CD4-positive, alpha-beta memory T cell (primary cell): ENCODE data around the gene ARMH3. TPM values are rescaled to one million over a fixed set of nuclear protein-coding genes. Genes with fewer than 3 reads are reported as not detected.
A peak's percentile ranks its signal among the peaks of the same experiment; 100 is the strongest.

Experiments used
- CTCF ChIA-PET: fragments of 350-600 bp; sonication (Branson Sonifier 250); formaldehyde crosslinking; loops from one replicate; lab custom pipeline; 2021; ENCODE audit warnings: inconsistent platforms; ENCODE audit not compliant: partially characterized antibody; lab: Charles Lee
- POLR2A ChIA-PET: fragments of 350-600 bp; sonication (Branson Sonifier 250); formaldehyde crosslinking; loops from one replicate; lab custom pipeline; 2021; ENCODE audit not compliant: partially characterized antibody; lab: Charles Lee
- DNase-seq, 5 donors: peaks; one replicate each; pipeline versions ENCODE4 v3.0.0 to v3.0.0-alpha.2; 2020 to 2022; ENCODE audit warnings: mixed read lengths in 1 of 5
- H3K27ac ChIP-seq: one replicate; pipeline ENCODE4 v1.7.0; 2013; ENCODE audit warnings: low read depth, low read length
- H3K27me3 ChIP-seq: 2 replicates; pipeline ENCODE4 v1.7.0; 2013; ENCODE audit warnings: mild to moderate bottlenecking, low read length, moderate library complexity; ENCODE audit not compliant: insufficient read depth
- H3K36me3 ChIP-seq: 2 replicates; pipeline ENCODE4 v1.7.0; 2013; ENCODE audit warnings: mild to moderate bottlenecking, low read length, moderate library complexity; ENCODE audit not compliant: insufficient read depth
- H3K4me1 ChIP-seq: 2 replicates; pipeline ENCODE4 v1.7.0; 2013; ENCODE audit warnings: mild to moderate bottlenecking, low read length, moderate library complexity; ENCODE audit not compliant: insufficient read depth
- H3K4me3 ChIP-seq, 2 donors: one replicate each; pipeline ENCODE4 v1.7.0; 2013; ENCODE audit warnings: low read length in 2 of 2, mild to moderate bottlenecking in 1 of 2
- H3K9me3 ChIP-seq, 2 donors: one replicate each; pipeline ENCODE4 v1.7.0; 2013; ENCODE audit warnings: low read length in 2 of 2, control low read depth in 1 of 2; ENCODE audit not compliant: control insufficient read depth in 1 of 2
- H3K27ac Mint-ChIP-seq, 7 donors: one replicate each; pipeline ENCODE4 v1.8.0; 2020 to 2021; ENCODE audit warnings: mixed read lengths in 7 of 7, mild to moderate bottlenecking in 6 of 7, inconsistent platforms in 3 of 7, moderate library complexity in 3 of 7
- H3K27me3 Mint-ChIP-seq, 2 donors: one replicate each; pipeline ENCODE4 v1.8.0; 2020 to 2021; ENCODE audit warnings: mixed read lengths in 2 of 2
- H3K36me3 Mint-ChIP-seq, 2 donors: one replicate each; pipeline ENCODE4 v1.8.0; 2020 to 2021; ENCODE audit warnings: mixed read lengths in 2 of 2, inconsistent platforms in 1 of 2, mild to moderate bottlenecking in 1 of 2
- H3K4me1 Mint-ChIP-seq, 4 donors: one replicate each; pipeline ENCODE4 v1.8.0; 2020 to 2021; ENCODE audit warnings: mixed read lengths in 4 of 4, mild to moderate bottlenecking in 1 of 4
- H3K4me3 Mint-ChIP-seq, 8 donors: one replicate each; pipeline ENCODE4 v1.8.0; 2020 to 2021; ENCODE audit warnings: mixed read lengths in 8 of 8, mild to moderate bottlenecking in 7 of 8, moderate library complexity in 6 of 8, inconsistent platforms in 3 of 8
- H3K9me3 Mint-ChIP-seq, 8 donors: one replicate each; pipeline ENCODE4 v1.8.0; 2020 to 2021; ENCODE audit warnings: mixed read lengths in 8 of 8, mild to moderate bottlenecking in 5 of 8, inconsistent platforms in 3 of 8, moderate library complexity in 1 of 8
- intact Hi-C: fragments of 100-400 bp; cut with micrococcal nuclease; formaldehyde crosslinking; loops from one replicate; pipeline ENCODE4 v1.15.1; 2023
- polyA plus RNA-seq, 2 donors: library from polyadenylated mRNA; unstranded; fragments of 300-500 nt; fragmentation: Illumina TruSeq; gene quantifications; one replicate each; pipeline ENCODE4 v1.2.3, GENCODE V29; 2021
- total RNA-seq, 2 experiments: library from RNA; stranded (reverse); gene quantifications; one replicate each; pipeline ENCODE4 v1.2.3, GENCODE V29; 2021

Gene ARMH3
- total and polyA plus RNA-seq, 4 experiments from 2014 or later, result 21.9 to 31.8 (median 30.0) TPM

DNA sequence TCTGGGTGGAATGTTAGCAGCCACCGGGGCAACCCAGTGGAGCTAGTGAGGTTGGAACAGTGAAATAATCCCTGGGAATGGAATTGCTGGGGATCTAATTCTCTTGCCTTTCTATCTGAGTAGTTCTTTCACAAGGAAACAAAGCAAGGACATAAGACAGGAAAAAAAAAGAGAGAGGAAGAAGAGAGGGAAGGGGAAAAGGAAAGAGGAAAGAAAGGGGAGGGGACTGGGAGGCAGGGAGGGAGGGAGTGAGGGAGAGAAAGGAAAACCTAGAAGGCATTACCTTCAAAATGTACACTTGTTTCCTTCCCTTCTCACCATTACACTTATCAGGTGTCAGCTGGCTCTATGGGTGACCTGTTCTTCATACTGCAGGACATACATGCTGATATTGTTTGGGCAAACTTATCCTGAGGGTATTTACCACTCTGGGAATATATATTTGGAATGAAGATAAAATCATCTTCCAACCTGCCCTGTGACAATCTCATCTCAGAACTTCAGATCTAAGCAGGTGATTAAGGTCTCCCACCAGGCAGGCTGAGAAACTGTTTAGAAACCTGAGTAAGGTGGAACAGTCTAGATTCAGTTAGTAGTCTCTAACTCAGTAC is 162.4 kb downstream of the ARMH3 start:
- ChIA-PET POLR2A (no interaction called here), CTCF (interaction anchor here (1.5 kb wide), 1 partner anchor 116 kb away, joined by 4 read pairs; no protein-coding TSS in a partner anchor)
- no peak for DNase-seq
- intact Hi-C loops, result no loop called here
- Mint-ChIP-seq H3K27me3 (no peaks in the 10 kb centered on the region), H3K36me3 (peaks cover 1 to 2% of the 10 kb centered on the region in 2 donors), H3K4me3 (no peak overlapping the region), H3K27ac (peak overlapping the region in 2 of 7 donors; percentile 14 to 60), H3K9me3 (no peaks in the 10 kb centered on the region), H3K4me1 (peaks cover 2 to 9% (median 5%) of the 10 kb centered on the region in 4 donors)
- no peak overlapping the region for H3K4me3 ChIP-seq
- no peaks in the 10 kb centered on the region for H3K4me1 ChIP-seq
- H3K36me3 ChIP-seq, result no peaks in the 10 kb centered on the region
- no peaks in the 10 kb centered on the region for H3K9me3 ChIP-seq
- no peaks in the 10 kb centered on the region for H3K27me3 ChIP-seq
- H3K27ac ChIP-seq, result no peak overlapping the region

DNA sequence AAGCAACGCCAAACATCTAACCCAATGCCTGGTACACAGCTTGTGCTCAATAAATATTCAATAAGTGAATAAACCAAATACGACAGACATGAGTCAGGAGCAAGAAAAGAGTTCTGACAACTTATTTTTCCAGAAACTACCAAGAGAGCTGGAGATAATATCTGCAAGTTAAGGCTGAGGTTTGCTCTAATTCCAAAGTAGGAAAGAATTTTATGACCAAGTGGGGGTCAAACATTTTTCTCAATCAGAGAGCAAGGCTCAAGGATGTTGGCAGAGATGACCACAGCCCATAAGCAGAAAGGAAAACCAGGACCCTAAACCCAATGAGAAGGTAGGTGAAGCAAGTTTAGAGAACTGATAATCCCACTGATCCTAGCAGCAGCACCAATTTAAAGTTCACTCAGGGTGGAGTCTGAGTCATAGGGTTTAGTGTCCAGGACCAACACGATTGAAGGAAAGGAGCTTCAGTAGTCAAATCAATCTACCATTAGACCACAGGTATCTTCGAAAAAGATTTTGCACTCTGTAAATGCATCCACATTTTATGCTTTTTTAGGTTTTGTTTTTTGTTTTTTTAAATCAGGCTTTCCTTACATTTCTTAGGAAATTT is 163.1 kb downstream of the ARMH3 start:
- peak overlapping the region in 1 of 7 donors; percentile 61 for H3K27ac Mint-ChIP-seq
- Histone ChIP-seq H3K4me3 (no peak overlapping the region), H3K36me3 (no peaks in the 10 kb centered on the region), H3K27me3 (no peaks in the 10 kb centered on the region), H3K9me3 (no peaks in the 10 kb centered on the region), H3K27ac (no peak overlapping the region), H3K4me1 (no peaks in the 10 kb centered on the region)
- no peak for DNase-seq
- no peak overlapping the region for H3K4me3 Mint-ChIP-seq
- no peaks in the 10 kb centered on the region for H3K27me3 Mint-ChIP-seq
- intact Hi-C loops, result no loop called here
- H3K36me3 Mint-ChIP-seq, result peaks cover 7 to 8% of the 10 kb centered on the region in 2 donors
- CTCF ChIA-PET, result interaction anchor here (1.5 to 6.2 kb wide), 2 partner anchors 117 to 181 kb away, joined by 4 to 48 read pairs; no protein-coding TSS in a partner anchor
- H3K9me3 Mint-ChIP-seq, result no peaks in the 10 kb centered on the region
- POLR2A ChIA-PET, result no interaction called here
- peaks cover 2 to 9% (median 5%) of the 10 kb centered on the region in 4 donors for H3K4me1 Mint-ChIP-seq

DNA sequence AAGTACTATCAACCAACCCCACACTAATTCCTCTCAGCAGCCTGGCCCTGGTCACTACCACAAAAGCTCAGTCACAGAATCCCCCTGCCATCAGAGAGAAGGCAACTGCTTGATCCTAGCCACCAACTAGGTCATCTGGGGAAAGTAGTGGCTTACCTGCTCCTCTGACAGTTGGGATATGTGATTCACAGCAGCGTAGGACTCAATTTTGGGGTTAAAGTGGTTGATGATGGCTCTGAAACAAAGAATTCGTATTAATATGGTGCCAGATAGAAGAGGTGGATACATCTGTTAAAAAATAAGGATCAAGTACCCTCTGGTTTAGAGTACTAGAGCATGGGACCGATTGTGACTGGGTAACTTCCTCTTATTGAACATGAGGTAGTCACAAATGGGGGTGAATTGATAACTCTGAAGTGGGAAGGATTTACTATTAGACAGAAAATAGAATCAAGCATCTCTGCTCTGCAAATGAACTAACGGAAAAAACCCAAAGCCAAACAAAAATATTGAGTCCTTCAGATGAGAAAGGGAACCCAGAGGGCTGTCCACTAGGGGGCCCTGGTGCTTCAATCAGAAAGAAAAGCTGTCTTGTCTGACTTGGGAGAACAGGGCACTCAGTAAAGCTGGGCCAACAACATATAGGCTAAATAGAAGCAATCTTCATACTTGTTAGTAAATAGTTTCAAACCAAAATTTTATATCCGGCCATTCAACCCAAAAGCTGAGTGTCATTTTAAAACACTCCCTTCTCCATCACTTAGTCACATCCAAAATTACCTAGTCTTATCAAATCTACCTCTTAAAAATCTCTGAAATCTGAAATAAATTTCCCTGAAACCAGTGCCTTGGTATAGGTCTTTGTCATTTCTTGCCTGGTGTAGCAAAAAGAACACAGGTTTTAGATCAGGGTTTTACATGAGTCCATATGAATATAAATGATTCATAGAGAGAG is 166.4 kb downstream of the ARMH3 start:
- Histone ChIP-seq H3K36me3 (no peaks in the 10 kb centered on the region), H3K27me3 (no peaks in the 10 kb centered on the region), H3K4me3 (no peak overlapping the region), H3K9me3 (no peaks in the 10 kb centered on the region), H3K27ac (no peak overlapping the region), H3K4me1 (no peaks in the 10 kb centered on the region)
- H3K27ac Mint-ChIP-seq, result peak overlapping the region in 3 of 7 donors; percentile 3 to 5 (median 3)
- H3K36me3 Mint-ChIP-seq, result peaks cover 21 to 23% of the 10 kb centered on the region in 2 donors
- DNase-seq, result peak; percentile 42 to 61 (median 52)
- ChIA-PET CTCF (interaction anchor here (0.7 to 6.2 kb wide), 19 partner anchors 7 to 194 kb away, joined by 3 to 48 read pairs (median 4); no protein-coding TSS in a partner anchor), POLR2A (interaction anchor here (1.0 to 1.2 kb wide), 2 partner anchors 71 to 183 kb away, joined by 3 read pairs; partner anchors contain the start of gene OGA)
- peaks cover 0 to 4% (median under 1%) of the 10 kb centered on the region in 4 donors for H3K4me1 Mint-ChIP-seq
- H3K9me3 Mint-ChIP-seq, result no peaks in the 10 kb centered on the region
- no peaks in the 10 kb centered on the region for H3K27me3 Mint-ChIP-seq
- no peak overlapping the region for H3K4me3 Mint-ChIP-seq
- intact Hi-C loops, result loop anchor here (1.0 to 2.0 kb wide), 3 partner anchors 49 to 184 kb away; no protein-coding TSS in a partner anchor

DNA sequence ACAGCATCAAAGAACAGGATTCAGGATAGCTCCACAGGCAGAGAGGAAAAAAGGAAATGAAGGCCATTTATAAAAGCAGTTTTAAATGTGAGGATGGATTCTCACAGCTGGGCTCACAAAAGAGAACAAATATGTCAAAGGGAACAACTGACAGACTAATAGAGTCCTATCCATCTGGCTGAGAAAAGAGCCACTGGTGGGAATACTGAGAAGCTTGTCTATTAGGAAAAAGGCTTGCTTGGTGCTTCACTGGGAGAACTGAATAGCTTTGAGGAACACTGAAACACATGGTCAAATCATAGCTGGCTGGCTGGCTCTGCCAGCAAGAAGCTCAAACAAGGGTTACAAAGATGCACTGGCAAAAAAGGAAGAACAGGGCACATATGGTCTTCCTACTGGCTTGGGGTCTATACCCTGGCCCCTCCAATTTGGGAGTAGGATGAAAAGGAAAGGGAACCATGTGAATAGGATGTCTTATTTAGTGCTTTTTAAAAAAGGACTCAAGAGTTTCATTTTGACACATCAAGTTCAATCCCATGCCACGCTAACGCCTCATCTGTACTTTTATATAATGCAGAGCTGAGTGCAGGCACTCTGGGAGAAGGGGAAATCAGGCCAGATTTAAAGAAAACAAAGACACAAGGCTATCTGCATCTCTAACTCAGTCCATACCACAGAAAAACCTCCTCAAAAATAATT is 167.6 kb downstream of the ARMH3 start:
- no peaks in the 10 kb centered on the region for H3K9me3 Mint-ChIP-seq
- peaks cover 23 to 24% of the 10 kb centered on the region in 2 donors for H3K36me3 Mint-ChIP-seq
- H3K36me3 ChIP-seq, result no peaks in the 10 kb centered on the region
- H3K4me1 ChIP-seq, result no peaks in the 10 kb centered on the region
- H3K4me3 Mint-ChIP-seq, result no peak overlapping the region
- ChIA-PET CTCF (interaction anchor here (0.8 to 6.2 kb wide), 15 partner anchors 8 to 342 kb away, joined by 3 to 48 read pairs (median 4); no protein-coding TSS in a partner anchor), POLR2A (interaction anchor here (1.0 to 1.1 kb wide), 2 partner anchors 70 to 181 kb away, joined by 3 read pairs; partner anchors contain the start of gene OGA)
- intact Hi-C loops, result loop anchor here (2.0 kb wide), 1 partner anchor 48 kb away; no protein-coding TSS in a partner anchor
- no peak overlapping the region for H3K27ac ChIP-seq
- no peak for DNase-seq
- no peaks in the 10 kb centered on the region for H3K27me3 ChIP-seq
- H3K4me1 Mint-ChIP-seq, result peaks cover 0 to 4% (median under 1%) of the 10 kb centered on the region in 4 donors
- H3K9me3 ChIP-seq, result no peaks in the 10 kb centered on the region
- peak overlapping the region in 2 of 7 donors; percentile 1 to 30 for H3K27ac Mint-ChIP-seq
- no peak overlapping the region for H3K4me3 ChIP-seq
- H3K27me3 Mint-ChIP-seq, result no peaks in the 10 kb centered on the region

DNA sequence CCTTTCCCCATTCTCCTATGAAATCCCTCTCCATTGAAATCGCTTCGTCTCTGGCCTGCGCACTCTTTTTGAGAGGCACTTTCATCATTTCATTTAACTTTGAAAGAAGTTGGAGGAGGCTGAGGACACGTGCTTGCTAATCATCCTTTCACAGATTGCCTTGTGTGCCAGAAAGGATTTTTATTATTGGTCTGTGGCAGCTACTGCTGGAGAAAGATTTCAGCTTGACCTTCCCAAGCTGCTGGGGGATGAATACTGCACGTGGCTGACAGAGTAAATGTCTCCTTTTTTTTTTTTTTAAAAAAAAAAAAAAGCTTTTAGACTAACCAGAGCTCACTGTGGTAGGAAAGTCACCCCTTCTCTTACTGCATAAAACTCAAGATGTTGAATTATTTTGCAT is 168.2 kb downstream of the ARMH3 start:
- no peaks in the 10 kb centered on the region for H3K9me3 ChIP-seq
- CTCF ChIA-PET, result interaction anchor here (0.8 to 6.2 kb wide), 11 partner anchors 8 to 343 kb away, joined by 3 to 48 read pairs (median 5); no protein-coding TSS in a partner anchor
- H3K27me3 ChIP-seq, result no peaks in the 10 kb centered on the region
- DNase-seq, result no peak
- no peaks in the 10 kb centered on the region for H3K36me3 ChIP-seq
- intact Hi-C loops, result loop anchor here (2.0 kb wide), 1 partner anchor 47 kb away; no protein-coding TSS in a partner anchor
- H3K4me1 ChIP-seq, result no peaks in the 10 kb centered on the region
- POLR2A ChIA-PET, result interaction anchor here (1.1 kb wide), 1 partner anchor 182 kb away, joined by 3 read pairs; no protein-coding TSS in a partner anchor
- Mint-ChIP-seq H3K9me3 (no peaks in the 10 kb centered on the region), H3K27me3 (no peaks in the 10 kb centered on the region), H3K27ac (no peak overlapping the region), H3K4me3 (no peak overlapping the region), H3K36me3 (peaks cover 23 to 24% of the 10 kb centered on the region in 2 donors), H3K4me1 (peaks cover 0 to 4% (median under 1%) of the 10 kb centered on the region in 4 donors)
- H3K4me3 ChIP-seq, result no peak overlapping the region
- H3K27ac ChIP-seq, result no peak overlapping the region

DNA sequence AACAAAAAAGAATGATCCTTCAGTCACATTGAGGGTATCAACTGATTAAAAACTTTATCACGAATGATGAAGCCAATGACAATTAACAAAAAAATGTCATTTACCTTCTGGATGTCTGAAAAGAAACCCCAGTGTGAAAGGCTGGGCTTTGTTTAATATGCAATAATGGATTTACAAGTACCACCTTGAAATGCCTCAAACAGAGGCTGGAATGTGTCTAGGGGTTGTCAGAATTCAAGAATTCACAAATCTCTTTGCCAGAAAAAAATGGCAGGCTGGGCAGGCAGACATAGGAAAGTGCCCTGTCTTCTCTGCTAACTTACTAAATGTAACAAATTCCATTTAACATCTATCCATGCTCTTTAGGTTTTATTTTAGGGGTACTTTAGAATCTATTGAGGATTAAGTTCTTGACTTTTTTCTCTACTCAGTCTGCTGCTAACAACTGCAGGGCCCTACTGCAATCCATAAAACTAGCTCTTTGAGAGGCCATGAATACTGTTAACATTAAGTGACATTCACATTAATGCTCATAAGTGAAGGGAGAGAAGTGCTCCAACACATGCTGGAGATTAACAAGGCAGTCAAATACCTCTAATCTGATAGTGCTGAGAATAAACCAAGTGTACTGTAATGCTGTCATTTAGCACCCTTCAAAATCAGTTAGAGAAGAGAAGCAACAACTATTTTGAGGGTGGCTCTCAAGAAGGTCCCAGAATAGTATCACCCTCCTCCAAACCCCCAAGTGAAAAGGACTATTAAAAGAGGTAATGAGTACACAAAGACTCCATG is 169.3 kb downstream of the ARMH3 start:
- Histone ChIP-seq H3K27me3 (no peaks in the 10 kb centered on the region), H3K4me3 (no peak overlapping the region), H3K4me1 (no peaks in the 10 kb centered on the region), H3K36me3 (no peaks in the 10 kb centered on the region), H3K9me3 (no peaks in the 10 kb centered on the region), H3K27ac (no peak overlapping the region)
- ChIA-PET POLR2A (no interaction called here), CTCF (interaction anchor here (1.1 to 6.2 kb wide), 5 partner anchors 20 to 187 kb away, joined by 3 to 48 read pairs (median 4); no protein-coding TSS in a partner anchor)
- H3K9me3 Mint-ChIP-seq, result no peaks in the 10 kb centered on the region
- no peak overlapping the region for H3K4me3 Mint-ChIP-seq
- H3K4me1 Mint-ChIP-seq, result peaks cover 0 to 4% (median under 1%) of the 10 kb centered on the region in 4 donors
- intact Hi-C loops, result no loop called here
- H3K27me3 Mint-ChIP-seq, result no peaks in the 10 kb centered on the region
- H3K36me3 Mint-ChIP-seq, result peaks cover 23 to 25% of the 10 kb centered on the region in 2 donors
- H3K27ac Mint-ChIP-seq, result peak overlapping the region in 2 of 7 donors; percentile 51 to 66
- no peak for DNase-seq
